B cell (primary cell): Measurements from ENCODE around the gene BAZ2B. TPM values are rescaled to one million over a fixed set of nuclear protein-coding genes. Genes with fewer than 3 reads are reported as not detected.

Source experiments
- ATAC-seq: fragments of 200-7000 bp; cut with Tn5 transposase; one replicate; pipeline ENCODE4 v1.10.0; 2021; ENCODE audit warnings: low read depth, mild to moderate bottlenecking, moderate number of reproducible peaks, moderate library complexity
- CTCF ChIA-PET: fragments of 350-600 bp; sonication (Branson Sonifier 250); formaldehyde crosslinking; loops from one replicate; lab custom pipeline; 2021; ENCODE audit warnings: antibody characterized with exemption, inconsistent platforms; lab: Charles Lee
- POLR2A ChIA-PET: fragments of 350-600 bp; sonication (Branson Sonifier 250); formaldehyde crosslinking; loops from one replicate; lab custom pipeline; 2021; ENCODE audit warnings: antibody characterized with exemption; lab: Charles Lee
- DNase-seq: peaks from one replicate; pipeline ENCODE4 v3.0.0; 2013
- H2AFZ ChIP-seq: 2 replicates; pipeline ENCODE4 v1.6.1; 2012; ENCODE audit warnings: mild to moderate bottlenecking, low read depth, low read length; ENCODE audit not compliant: insufficient read depth, poor library complexity, severe bottlenecking
- H3K27ac ChIP-seq, 2 donors: 1 replicate in 1 of 2; 2 replicates in 1 of 2; pipeline ENCODE4 v1.5.1; 2012 to 2013; ENCODE audit warnings: low read length in 2 of 2, mild to moderate bottlenecking in 2 of 2, moderate library complexity in 1 of 2
- H3K27me3 ChIP-seq, 4 experiments: fragments of 200-600 bp in 1 of 4; sonication (generic) in 1 of 4; replicated peaks in 1 of 4; 1 replicate in 2 of 4; 2 replicates in 2 of 4; pipeline versions ENCODE4 v1.6.1 to v1.7.0; 2013 to 2016; ENCODE audit warnings: low read length in 3 of 4, mild to moderate bottlenecking in 2 of 4, mixed read lengths in 1 of 4, moderate library complexity in 1 of 4; ENCODE audit not compliant: insufficient read depth in 4 of 4, control insufficient read depth in 3 of 4; ENCODE audit errors: control extremely low read depth in 1 of 4
- H3K36me3 ChIP-seq, 2 experiments: replicated peaks in 1 of 2; 1 replicate in 1 of 2; 2 replicates in 1 of 2; pipeline versions ENCODE4 v1.6.1 to v1.7.1; 2013; ENCODE audit warnings: low read length in 1 of 2; ENCODE audit not compliant: insufficient read depth in 2 of 2, control insufficient read depth in 1 of 2; ENCODE audit errors: control extremely low read depth in 1 of 2, extremely low read depth in 1 of 2
- H3K4me1 ChIP-seq, 2 donors: fragments of 200-600 bp in 1 of 2; sonication (generic) in 1 of 2; 1 replicate in 1 of 2; 2 replicates in 1 of 2; pipeline versions ENCODE4 v1.5.1 to v1.6.1; 2013 to 2017; ENCODE audit warnings: low read length in 2 of 2; ENCODE audit not compliant: control insufficient read depth in 2 of 2, insufficient read depth in 2 of 2
- H3K4me2 ChIP-seq: replicated peaks from 2 replicates; pipeline ENCODE3; 2012; ENCODE audit warnings: mild to moderate bottlenecking, low read depth, low read length; ENCODE audit not compliant: poor library complexity, severe bottlenecking
- H3K4me3 ChIP-seq, 5 experiments: fragments of 200-600 bp in 1 of 5; sonication (generic) in 1 of 5; 1 replicate in 3 of 5; 2 replicates in 2 of 5; pipeline versions ENCODE4 v1.5.1 to v1.7.0; 2011 to 2016; ENCODE audit warnings: low read length in 4 of 5, mild to moderate bottlenecking in 4 of 5, low read depth in 2 of 5, control low read depth in 1 of 5, moderate library complexity in 1 of 5; ENCODE audit not compliant: insufficient read depth in 1 of 5; ENCODE audit errors: control extremely low read depth in 1 of 5, extremely low read depth in 1 of 5
- H3K79me2 ChIP-seq: fragments of 200-600 bp; sonication (generic); one replicate; pipeline ENCODE4 v1.6.0; 2016; ENCODE audit warnings: low read length; ENCODE audit not compliant: control insufficient read depth, insufficient read depth
- H3K9ac ChIP-seq: fragments of 200-600 bp; sonication (generic); 2 replicates; pipeline ENCODE4 v1.6.1; 2017; ENCODE audit warnings: mild to moderate bottlenecking, low read length, moderate library complexity
- H3K9me3 ChIP-seq, 3 donors: one replicate each; pipeline versions ENCODE4 v1.6.1 to v1.7.1; 2013; ENCODE audit warnings: low read length in 2 of 3; ENCODE audit not compliant: control insufficient read depth in 2 of 3, insufficient read depth in 1 of 3; ENCODE audit errors: control extremely low read depth in 1 of 3
- H4K20me1 ChIP-seq: 2 replicates; pipeline ENCODE4 v1.6.0; 2012; ENCODE audit warnings: mild to moderate bottlenecking, low read length; ENCODE audit not compliant: insufficient read depth, control insufficient read depth, poor library complexity, severe bottlenecking
- H3K27ac Mint-ChIP-seq: one replicate; pipeline ENCODE4 v1.8.0; 2021; ENCODE audit warnings: mixed read lengths
- H3K27me3 Mint-ChIP-seq: one replicate; pipeline ENCODE4 v1.8.0; 2021; ENCODE audit warnings: mixed read lengths
- H3K4me1 Mint-ChIP-seq: one replicate; pipeline ENCODE4 v1.8.0; 2021; ENCODE audit warnings: mixed read lengths
- H3K4me3 Mint-ChIP-seq: one replicate; pipeline ENCODE4 v1.8.0; 2021; ENCODE audit warnings: mixed read lengths
- H3K9me3 Mint-ChIP-seq: one replicate; pipeline ENCODE4 v1.8.0; 2022; ENCODE audit warnings: mixed read lengths; ENCODE audit not compliant: insufficient read depth
- CTCF ChIP-seq: fragments of 200-600 bp; IDR thresholded peaks from one replicate; pipeline ENCODE4 v1.8.0; 2022; ENCODE audit warnings: antibody characterized with exemption, mild to moderate bottlenecking
- EZH2 ChIP-seq: IDR thresholded peaks from 2 replicates; pipeline ENCODE4 v1.6.1; 2012; ENCODE audit warnings: borderline replicate concordance, low read depth, mild to moderate bottlenecking, moderate library complexity, low read length; ENCODE audit not compliant: insufficient read depth, poor library complexity, severe bottlenecking
- WGBS: methylation state at CpG from one replicate; pipeline ENCODE4 v1.1.5; 2013; ENCODE audit warnings: missing lambda C conversion rate; ENCODE audit not compliant: insufficient coverage; 5-methylcytosine and 5-hydroxymethylcytosine counted together
- intact Hi-C: fragments of 100-400 bp; cut with micrococcal nuclease; formaldehyde crosslinking; loops from one replicate; pipeline ENCODE4 v1.10.0; 2022
- polyA plus RNA-seq: library from polyadenylated mRNA; depleted of rRNA; stranded (reverse); fragments of >200 nt; gene quantifications from 2 replicates; pipeline ENCODE4 v1.2.3, GENCODE V29; 2012
- total RNA-seq, 2 donors: library from RNA; stranded (reverse); fragments of 120-200 nt in 1 of 2; gene quantifications; 1 replicate in 1 of 2; 2 replicates in 1 of 2; pipeline versions ENCODE4 v1.2.3 to v1.2.4, GENCODE V29; 2013 to 2022

The BAZ2B gene
- total and polyA plus RNA-seq, 2 donors (not counting 1 experiment from before 2014, with no cell fraction given) = 8.6 to 42.3 TPM

GRCh38 chr2:159508140-159508539 lies 108.2 kb downstream of the BAZ2B start:
- DNase-seq (no peak), ATAC-seq (no peak)
- 100% methylated on average over 1 of the region's 2 CpGs for WGBS
- Histone ChIP-seq H3K79me2 (peaks cover 30% of the 10 kb centered on the region), H4K20me1 (no peaks in the 10 kb centered on the region), H3K27me3 (no peaks in the 10 kb centered on the region), H3K4me3 (no peak overlapping the region), H2AFZ (no peak overlapping the region), H3K4me1 (no peaks in the 10 kb centered on the region), H3K27ac (no peak overlapping the region), H3K4me2 (no peak overlapping the region), H3K9me3 (peaks cover 0 to 1% (median 0%) of the 10 kb centered on the region in 3 donors), H3K9ac (no peak overlapping the region), H3K36me3 (no peaks in the 10 kb centered on the region)
- CTCF ChIA-PET = no interaction called here
- Mint-ChIP-seq H3K4me3 (no peak overlapping the region), H3K9me3 (no peaks in the 10 kb centered on the region), H3K4me1 (peaks cover 12% of the 10 kb centered on the region), H3K27ac (no peak overlapping the region), H3K27me3 (no peaks in the 10 kb centered on the region)
- TF ChIP-seq EZH2 (no peak), CTCF (no peak)
- POLR2A ChIA-PET = no interaction called here
- intact Hi-C loops = no loop called here

- ChIA-PET CTCF (no interaction called here), POLR2A (no interaction called here)
- no peak overlapping the region for H3K9ac ChIP-seq
- no peaks in the 10 kb centered on the region for H3K27me3 Mint-ChIP-seq
- H4K20me1 ChIP-seq = no peaks in the 10 kb centered on the region
- H3K36me3 ChIP-seq = peaks cover 0 to under 1% of the 10 kb centered on the region in 2 experiments
- DNase-seq = no peak
- no peaks in the 10 kb centered on the region for H3K9me3 Mint-ChIP-seq
- H3K27me3 ChIP-seq = no peaks in the 10 kb centered on the region
- H3K4me1 ChIP-seq = no peaks in the 10 kb centered on the region
- no peak overlapping the region for H3K4me3 Mint-ChIP-seq
- H3K27ac Mint-ChIP-seq = no peak overlapping the region
- no peak overlapping the region for H2AFZ ChIP-seq
- peaks cover 0 to 4% (median 3%) of the 10 kb centered on the region in 3 donors for H3K9me3 ChIP-seq
- peaks cover 19% of the 10 kb centered on the region for H3K79me2 ChIP-seq
- no peak for ATAC-seq
- WGBS = no CpG with 5 or more reads among the region's 2 CpGs
- H3K4me3 ChIP-seq = no peak overlapping the region
- H3K27ac ChIP-seq = no peak overlapping the region
- H3K4me1 Mint-ChIP-seq = peaks cover 9% of the 10 kb centered on the region
- TF ChIP-seq EZH2 = no peak
- no peak for TF ChIP-seq CTCF
- intact Hi-C loops = no loop called here
- no peak overlapping the region for H3K4me2 ChIP-seq
Measured at GRCh38 chr2:159506764-159507440, 109.4 kb downstream of the BAZ2B start.
